ENCODE data around the gene ITPKB.

- TF ChIP-seq CTCF (IDR thresholded peaks at IDR 0.05) (no peak), POLR2A (IDR thresholded peaks at IDR 0.05) (no peak), EP300 (IDR thresholded peaks at IDR 0.05) (no peak)
Observed at GRCh38 chr1:226697151-226697928, 41.7 kb downstream of the ITPKB start.

Data from ovary (tissue), 3 donors.